Body of pancreas (tissue), 4 donors: ENCODE results near the gene RAD51B. TPM values are rescaled to one million over a fixed set of nuclear protein-coding genes. Genes with fewer than 3 reads are reported as not detected.

Source experiments
- ATAC-seq: fragments of 150-250 bp; one replicate; pipeline ENCODE4 v1.9.1; 2016
- DNase-seq, 4 donors: peaks; one replicate each; pipeline ENCODE4 v3.0.0-alpha.2; 2019
- H3K27ac ChIP-seq, 4 donors: fragments of 200-600 bp; sonication (generic); 1 replicate in 3 of 4; 2 replicates in 1 of 4; pipeline versions ENCODE4 v1.5.1 to v1.6.1; 2016 to 2019; ENCODE audit warnings: mild to moderate bottlenecking in 1 of 4, mixed read lengths in 1 of 4, moderate library complexity in 1 of 4
- H3K27me3 ChIP-seq, 2 donors: fragments of 200-600 bp; sonication (generic); one replicate each; pipeline ENCODE4 v1.6.0; 2016; ENCODE audit warnings: mild to moderate bottlenecking in 1 of 2
- H3K36me3 ChIP-seq, 2 donors: fragments of 200-600 bp; sonication (generic); replicated peaks in 1 of 2; 2 replicates each; pipeline ENCODE4 v1.5.1; 2016; ENCODE audit warnings: low read depth in 2 of 2; ENCODE audit not compliant: insufficient read depth in 1 of 2
- H3K4me1 ChIP-seq: fragments of 200-600 bp; sonication (generic); one replicate; pipeline ENCODE4 v1.6.0; 2016
- H3K4me3 ChIP-seq, 2 donors: fragments of 200-600 bp; sonication (generic); 1 replicate in 1 of 2; 2 replicates in 1 of 2; pipeline ENCODE4 v1.5.1; 2016 to 2019
- H3K9me3 ChIP-seq, 3 donors: fragments of 200-600 bp; sonication (generic); 1 replicate in 2 of 3; 2 replicates in 1 of 3; pipeline ENCODE4 v1.5.1; 2016
- POLR2A ChIP-seq, 3 donors: fragments of 450-650 bp; IDR thresholded peaks; one replicate each; pipeline ENCODE4 v1.6.1; 2016; ENCODE audit warnings: antibody characterized with exemption in 3 of 3, mild to moderate bottlenecking in 2 of 3
- WGBS, 2 donors: methylation state at CpG; one replicate each; pipeline ENCODE4 v1.1.5; 2017; 5-methylcytosine and 5-hydroxymethylcytosine counted together
- intact Hi-C: fragments of 100-400 bp; cut with DNase I; formaldehyde crosslinking; loops from one replicate; pipeline ENCODE4 v1.15.1; 2023
- total RNA-seq, 2 donors: library from RNA; depleted of rRNA; stranded (reverse); fragments of >200 nt; gene quantifications; one replicate each; pipeline ENCODE4 v1.1.0, GENCODE V29; 2016
- TF ChIP-seq, protein P1 (sequence below), 7 experiments: fragments of 450-650 bp in 4 of 7; fragments of 200-600 bp in 3 of 7; sonication (generic) in 3 of 7; IDR thresholded peaks; one replicate each; pipeline ENCODE4 v1.5.1; 2016 to 2019; ENCODE audit warnings: antibody characterized with exemption in 7 of 7

Gene RAD51B
- total RNA-seq, 2 donors from 2014 or later: 12.2 to 29.6 TPM

DNA sequence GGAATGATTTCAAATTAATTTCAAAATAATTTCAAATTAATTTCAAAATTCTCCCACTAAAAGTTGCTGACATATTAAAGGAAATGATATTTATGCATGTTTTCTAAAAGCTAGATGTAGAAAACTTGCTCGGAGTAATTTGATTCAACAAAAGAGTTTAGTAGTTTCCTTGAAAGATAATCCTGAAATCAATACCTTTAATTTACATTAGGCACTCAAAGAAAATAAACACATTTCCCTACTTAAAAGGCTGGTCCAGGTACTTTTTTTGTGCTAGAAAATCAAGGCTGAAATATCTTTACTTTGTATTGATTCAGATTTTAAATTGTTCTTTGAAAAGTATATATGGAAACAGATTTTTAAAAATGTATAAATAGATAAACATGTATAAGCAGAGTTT is 370.5 kb downstream of the RAD51B start:
- Histone ChIP-seq H3K36me3 (no peaks in the 10 kb centered on the region), H3K27me3 (no peaks in the 10 kb centered on the region), H3K4me1 (peaks cover 57% of the 10 kb centered on the region), H3K9me3 (no peaks in the 10 kb centered on the region), H3K4me3 (no peak overlapping the region), H3K27ac (peak overlapping the region in 2 of 4 donors; percentile 84 to 87)
- ATAC-seq (no peak), DNase-seq (no peak)
- WGBS, 2 donors: 25 to 46% methylated on average over 1 of the region's 1 CpG
- no peak for TF ChIP-seq POLR2A (IDR thresholded peaks at IDR 0.05)
- TF ChIP-seq, protein P1, sequence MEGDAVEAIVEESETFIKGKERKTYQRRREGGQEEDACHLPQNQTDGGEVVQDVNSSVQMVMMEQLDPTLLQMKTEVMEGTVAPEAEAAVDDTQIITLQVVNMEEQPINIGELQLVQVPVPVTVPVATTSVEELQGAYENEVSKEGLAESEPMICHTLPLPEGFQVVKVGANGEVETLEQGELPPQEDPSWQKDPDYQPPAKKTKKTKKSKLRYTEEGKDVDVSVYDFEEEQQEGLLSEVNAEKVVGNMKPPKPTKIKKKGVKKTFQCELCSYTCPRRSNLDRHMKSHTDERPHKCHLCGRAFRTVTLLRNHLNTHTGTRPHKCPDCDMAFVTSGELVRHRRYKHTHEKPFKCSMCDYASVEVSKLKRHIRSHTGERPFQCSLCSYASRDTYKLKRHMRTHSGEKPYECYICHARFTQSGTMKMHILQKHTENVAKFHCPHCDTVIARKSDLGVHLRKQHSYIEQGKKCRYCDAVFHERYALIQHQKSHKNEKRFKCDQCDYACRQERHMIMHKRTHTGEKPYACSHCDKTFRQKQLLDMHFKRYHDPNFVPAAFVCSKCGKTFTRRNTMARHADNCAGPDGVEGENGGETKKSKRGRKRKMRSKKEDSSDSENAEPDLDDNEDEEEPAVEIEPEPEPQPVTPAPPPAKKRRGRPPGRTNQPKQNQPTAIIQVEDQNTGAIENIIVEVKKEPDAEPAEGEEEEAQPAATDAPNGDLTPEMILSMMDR (IDR thresholded peaks at IDR 0.05): no peak
- intact Hi-C loops: no loop called here

DNA sequence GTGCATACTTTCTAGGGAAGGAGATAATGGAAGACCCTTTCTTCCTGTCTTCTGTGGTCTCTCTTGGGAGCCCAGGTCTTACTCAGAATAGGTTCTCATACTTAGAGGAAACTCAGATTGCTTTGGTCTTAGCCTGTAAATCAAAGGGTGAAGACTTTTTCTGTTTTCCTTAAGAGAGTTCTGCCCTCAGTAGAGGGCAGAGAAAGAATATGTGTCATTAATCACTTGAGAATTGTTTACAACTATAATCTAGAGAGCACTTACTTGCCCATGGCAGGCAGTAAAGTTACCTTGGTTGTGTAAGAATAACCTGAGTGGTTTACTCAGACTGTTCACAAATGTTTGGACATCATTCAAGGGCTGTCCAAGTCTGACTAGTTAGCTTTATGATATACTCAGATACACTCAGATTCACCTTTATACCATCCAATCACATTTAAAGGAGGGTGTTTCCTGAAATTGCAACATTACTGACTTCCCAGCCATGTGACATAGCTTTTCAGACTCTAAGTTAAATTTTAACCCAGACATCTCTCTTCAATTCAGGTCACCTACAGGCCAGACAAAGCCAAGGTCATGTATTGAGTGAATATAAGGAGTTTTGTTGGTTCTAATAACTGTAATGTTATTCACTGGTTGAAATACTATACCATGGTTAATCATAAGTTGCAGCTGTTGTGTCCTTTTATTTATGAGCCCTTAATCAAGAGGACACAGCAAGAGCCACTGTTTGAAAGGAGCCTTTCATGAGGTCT is 372.2 kb downstream of the RAD51B start:
- Histone ChIP-seq H3K36me3 (no peaks in the 10 kb centered on the region), H3K4me1 (peaks cover 68% of the 10 kb centered on the region), H3K9me3 (no peaks in the 10 kb centered on the region), H3K27me3 (no peaks in the 10 kb centered on the region), H3K27ac (peak overlapping the region; percentile 67 to 87 (median 80)), H3K4me3 (no peak overlapping the region)
- intact Hi-C loops: no loop called here
- peak in 2 of 3 donors; percentile 26 to 39 for TF ChIP-seq POLR2A (IDR thresholded peaks at IDR 0.05)
- TF ChIP-seq, protein P1 (IDR thresholded peaks at IDR 0.05): peak in 4 of 7 experiments; percentile 30 to 51 (median 34)
- ATAC-seq: peak; percentile 98
- peak; percentile 25 to 86 (median 58) for DNase-seq

DNA sequence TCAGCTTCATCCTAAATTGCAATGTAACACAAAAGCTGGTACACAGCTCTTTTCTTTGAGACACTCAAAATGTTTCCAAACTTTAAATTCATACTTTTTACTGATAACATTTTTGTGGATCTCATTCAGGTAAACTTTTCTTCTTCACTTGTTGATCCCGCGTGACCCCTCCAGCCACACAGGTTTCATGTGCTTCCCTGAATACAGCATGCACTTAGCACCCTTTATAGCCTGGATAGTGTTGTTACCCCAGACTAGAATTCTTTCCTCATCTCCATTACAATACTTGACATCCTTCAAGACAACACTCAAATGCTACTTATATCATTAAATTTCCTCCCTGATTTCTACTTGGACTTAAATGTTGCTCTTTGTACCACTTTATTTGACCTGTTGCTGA is 373.4 kb downstream of the RAD51B start:
- Histone ChIP-seq H3K36me3 (no peaks in the 10 kb centered on the region), H3K27me3 (no peaks in the 10 kb centered on the region), H3K4me3 (no peak overlapping the region), H3K27ac (peak overlapping the region; percentile 20 to 87 (median 80)), H3K9me3 (no peaks in the 10 kb centered on the region), H3K4me1 (peaks cover 79% of the 10 kb centered on the region)
- intact Hi-C loops: no loop called here
- no peak for DNase-seq
- TF ChIP-seq, protein P1 (IDR thresholded peaks at IDR 0.05): no peak
- no peak for TF ChIP-seq POLR2A (IDR thresholded peaks at IDR 0.05)
- no peak for ATAC-seq
- 56 to 70% methylated on average over 2 of the region's 2 CpGs for WGBS, 2 donors

DNA sequence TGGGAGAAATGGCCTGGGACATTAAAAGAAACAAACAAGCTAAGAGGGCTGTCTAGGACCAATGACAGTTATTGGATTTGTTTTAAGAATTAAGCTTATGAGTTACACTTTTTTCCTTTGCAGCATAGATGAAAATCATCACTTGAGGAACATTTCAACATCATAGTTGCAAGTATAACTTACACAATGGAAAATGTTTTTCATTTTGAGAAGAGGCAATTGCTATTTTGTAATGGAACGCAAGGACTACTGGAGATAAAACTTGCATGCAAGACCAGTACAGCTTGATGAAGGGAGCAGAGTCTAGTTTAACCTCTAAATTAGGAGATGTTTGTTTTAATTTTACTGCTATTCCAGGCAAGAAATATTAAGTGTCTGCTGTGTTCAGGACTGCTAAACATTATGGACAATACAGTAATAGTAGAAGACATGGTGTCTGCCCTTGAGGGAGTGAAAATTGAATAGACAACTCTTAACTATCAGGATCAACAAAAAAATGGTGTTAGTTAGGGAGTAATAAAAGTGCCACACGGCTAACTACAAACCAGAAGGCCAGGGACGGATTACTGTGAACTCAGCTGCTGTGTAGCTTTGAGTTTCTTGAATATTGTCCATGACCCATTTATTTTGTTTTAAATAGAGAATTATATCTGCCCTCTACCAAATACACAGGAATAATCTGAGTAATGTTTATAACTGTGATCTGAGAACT is 374.5 kb downstream of the RAD51B start:
- H3K27ac ChIP-seq: peak overlapping the region; percentile 58 to 87 (median 80)
- H3K27me3 ChIP-seq: no peaks in the 10 kb centered on the region
- peaks cover 84% of the 10 kb centered on the region for H3K4me1 ChIP-seq
- H3K4me3 ChIP-seq: no peak overlapping the region
- no peaks in the 10 kb centered on the region for H3K36me3 ChIP-seq
- ATAC-seq: no peak
- no peaks in the 10 kb centered on the region for H3K9me3 ChIP-seq
- peak in 3 of 4 donors; percentile 30 to 57 (median 31) for DNase-seq
- no peak for TF ChIP-seq POLR2A (IDR thresholded peaks at IDR 0.05)
- TF ChIP-seq, protein P1 (IDR thresholded peaks at IDR 0.05): no peak
- 28 to 37% methylated on average over 3 of the region's 3 CpGs for WGBS, 2 donors
- intact Hi-C loops: no loop called here
